Esophagus squamous epithelium (tissue), 5 donors: ENCODE data around the gene RUFY1. TPM values are rescaled to one million over a fixed set of nuclear protein-coding genes. Genes with fewer than 3 reads are reported as not detected.
"Not testable (repeated sequence)": the region's sequence is repeated elsewhere in the genome, so short reads cannot be mapped to it uniquely, and the experiment has no call there.

ENCODE experiments used
- DNase-seq: peaks from one replicate; lab custom pipeline; 2025; lab: John Stamatoyannopoulos, UW
- H3K27ac ChIP-seq, 4 donors: fragments of 200-600 bp; sonication (generic); one replicate each; pipeline ENCODE4 v1.5.1; 2016 to 2019; ENCODE audit warnings: mild to moderate bottlenecking in 1 of 4
- H3K27me3 ChIP-seq, 4 donors: fragments of 200-600 bp; sonication (generic); 1 replicate in 3 of 4; 2 replicates in 1 of 4; pipeline versions ENCODE4 v1.5.1 to v1.6.0; 2017 to 2021; ENCODE audit warnings: antibody characterized with exemption in 1 of 4
- H3K36me3 ChIP-seq, 3 donors: fragments of 200-600 bp; sonication (generic); one replicate each; pipeline ENCODE4 v1.5.1; 2016 to 2019
- H3K4me1 ChIP-seq, 3 donors: fragments of 200-600 bp; sonication (generic); one replicate each; pipeline ENCODE4 v1.5.1; 2017 to 2019
- H3K4me3 ChIP-seq, 4 donors: fragments of 200-600 bp; sonication (generic); 1 replicate in 3 of 4; 2 replicates in 1 of 4; pipeline ENCODE4 v1.5.1; 2016 to 2019; ENCODE audit warnings: mild to moderate bottlenecking in 2 of 4, moderate library complexity in 1 of 4
- H3K9me3 ChIP-seq, 3 donors: fragments of 200-600 bp; sonication (generic); one replicate each; pipeline ENCODE4 v1.5.1; 2016 to 2019
- POLR2A ChIP-seq, 4 donors: fragments of 450-650 bp; IDR thresholded peaks; one replicate each; pipeline ENCODE4 v1.6.1; 2017; ENCODE audit warnings: antibody characterized with exemption in 4 of 4, mild to moderate bottlenecking in 4 of 4, moderate library complexity in 3 of 4
- WGBS, 2 donors: methylation state at CpG; one replicate each; pipeline ENCODE4 v1.1.5; 2018; 5-methylcytosine and 5-hydroxymethylcytosine counted together
- intact Hi-C: fragments of 100-400 bp; cut with DNase I; formaldehyde crosslinking; loops from one replicate; pipeline ENCODE4 v1.15.0; 2022
- total RNA-seq, 4 donors: library from RNA; depleted of rRNA; stranded (reverse); fragments of >200 nt; gene quantifications; one replicate each; pipeline ENCODE4 v1.1.0, GENCODE V29; 2016
- TF ChIP-seq, protein P1 (sequence below), 6 experiments: fragments of 450-650 bp in 4 of 6; fragments of 200-600 bp in 2 of 6; sonication (generic) in 2 of 6; IDR thresholded peaks; one replicate each; pipeline ENCODE4 v1.5.1; 2016 to 2019; ENCODE audit warnings: antibody characterized with exemption in 6 of 6, mild to moderate bottlenecking in 4 of 6, moderate library complexity in 4 of 6
- donor health status: DM: yes; HTN: yes; CAD: no.

RUFY1 gene
- total RNA-seq, 4 donors from 2014 or later = 27.1 to 63.8 (median 45.8) TPM

DNA sequence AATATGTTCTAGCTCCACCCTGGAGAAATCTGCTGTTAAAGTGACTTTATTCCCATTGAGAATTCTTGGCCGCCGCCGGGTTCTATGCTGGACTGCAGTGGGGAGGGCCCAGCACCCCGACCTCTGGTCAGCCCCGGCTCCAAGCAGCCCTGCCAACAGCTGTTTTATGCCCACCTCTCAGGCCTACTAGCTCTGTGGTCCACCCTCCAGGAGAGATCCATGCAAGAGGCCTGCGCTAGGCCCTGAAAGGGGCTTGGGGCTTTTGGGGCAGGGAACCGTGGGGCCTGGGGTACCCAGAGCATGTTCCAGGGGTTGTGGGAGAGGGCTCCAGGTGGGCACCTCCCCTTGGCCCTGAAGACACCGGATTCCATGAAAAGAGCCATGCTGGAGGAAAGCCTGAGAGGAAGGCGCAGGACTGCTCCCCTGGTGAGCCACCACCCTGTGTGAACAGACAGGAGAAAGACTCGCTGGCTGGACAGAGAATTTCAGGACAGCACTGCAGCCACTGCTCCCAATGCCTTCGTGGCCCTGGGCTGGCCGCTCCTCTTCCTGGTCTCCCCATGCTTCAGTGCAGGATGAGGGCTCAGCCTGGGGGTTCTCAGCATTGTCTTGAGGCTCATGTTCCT lies 44.6 kb upstream of the RUFY1 start:
- no peaks in the 10 kb centered on the region for H3K4me1 ChIP-seq
- WGBS, 2 donors = 83 to 100% methylated on average over 1 to 8 of the region's 12 CpGs
- intact Hi-C loops = no loop called here
- TF ChIP-seq, protein P1, sequence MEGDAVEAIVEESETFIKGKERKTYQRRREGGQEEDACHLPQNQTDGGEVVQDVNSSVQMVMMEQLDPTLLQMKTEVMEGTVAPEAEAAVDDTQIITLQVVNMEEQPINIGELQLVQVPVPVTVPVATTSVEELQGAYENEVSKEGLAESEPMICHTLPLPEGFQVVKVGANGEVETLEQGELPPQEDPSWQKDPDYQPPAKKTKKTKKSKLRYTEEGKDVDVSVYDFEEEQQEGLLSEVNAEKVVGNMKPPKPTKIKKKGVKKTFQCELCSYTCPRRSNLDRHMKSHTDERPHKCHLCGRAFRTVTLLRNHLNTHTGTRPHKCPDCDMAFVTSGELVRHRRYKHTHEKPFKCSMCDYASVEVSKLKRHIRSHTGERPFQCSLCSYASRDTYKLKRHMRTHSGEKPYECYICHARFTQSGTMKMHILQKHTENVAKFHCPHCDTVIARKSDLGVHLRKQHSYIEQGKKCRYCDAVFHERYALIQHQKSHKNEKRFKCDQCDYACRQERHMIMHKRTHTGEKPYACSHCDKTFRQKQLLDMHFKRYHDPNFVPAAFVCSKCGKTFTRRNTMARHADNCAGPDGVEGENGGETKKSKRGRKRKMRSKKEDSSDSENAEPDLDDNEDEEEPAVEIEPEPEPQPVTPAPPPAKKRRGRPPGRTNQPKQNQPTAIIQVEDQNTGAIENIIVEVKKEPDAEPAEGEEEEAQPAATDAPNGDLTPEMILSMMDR (IDR thresholded peaks at IDR 0.05) = no peak
- no peak for TF ChIP-seq POLR2A (IDR thresholded peaks at IDR 0.05)
- no peak overlapping the region for H3K27ac ChIP-seq
- no peaks in the 10 kb centered on the region for H3K27me3 ChIP-seq
- DNase-seq = no peak
- no peak overlapping the region for H3K4me3 ChIP-seq
- H3K36me3 ChIP-seq = no peaks in the 10 kb centered on the region
- H3K9me3 ChIP-seq = no peaks in the 10 kb centered on the region

DNA sequence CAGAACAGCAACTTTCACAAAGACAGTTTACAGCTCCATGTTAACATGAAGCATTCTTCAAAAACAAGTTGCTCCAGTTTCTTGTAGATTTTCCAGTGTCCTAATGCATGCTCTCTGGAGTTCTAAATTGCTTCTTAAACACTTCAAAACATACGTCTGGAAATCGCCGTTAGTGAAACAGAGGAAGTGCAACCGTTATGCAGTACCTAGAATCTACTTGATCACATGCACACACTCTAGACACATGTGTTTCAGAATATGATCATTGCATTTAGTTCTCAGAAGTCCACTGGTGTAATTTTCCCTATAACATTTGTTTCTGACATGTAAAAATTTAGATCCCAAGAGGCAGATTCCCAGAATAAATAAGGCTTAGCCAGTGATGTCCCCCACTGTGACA lies 41.1 kb upstream of the RUFY1 start:
- no peaks in the 10 kb centered on the region for H3K36me3 ChIP-seq
- H3K27ac ChIP-seq = no peak overlapping the region
- DNase-seq = no peak
- intact Hi-C loops = no loop called here
- no peak for TF ChIP-seq POLR2A (IDR thresholded peaks at IDR 0.05)
- TF ChIP-seq, protein P1 (IDR thresholded peaks at IDR 0.05) = no peak
- H3K4me1 ChIP-seq = no peaks in the 10 kb centered on the region
- peaks cover 0 to 24% (median 0%) of the 10 kb centered on the region in 4 donors for H3K27me3 ChIP-seq
- WGBS, 2 donors = 13 to 14% methylated on average over 4 of the region's 4 CpGs
- H3K4me3 ChIP-seq = no peak overlapping the region
- H3K9me3 ChIP-seq = no peaks in the 10 kb centered on the region

DNA sequence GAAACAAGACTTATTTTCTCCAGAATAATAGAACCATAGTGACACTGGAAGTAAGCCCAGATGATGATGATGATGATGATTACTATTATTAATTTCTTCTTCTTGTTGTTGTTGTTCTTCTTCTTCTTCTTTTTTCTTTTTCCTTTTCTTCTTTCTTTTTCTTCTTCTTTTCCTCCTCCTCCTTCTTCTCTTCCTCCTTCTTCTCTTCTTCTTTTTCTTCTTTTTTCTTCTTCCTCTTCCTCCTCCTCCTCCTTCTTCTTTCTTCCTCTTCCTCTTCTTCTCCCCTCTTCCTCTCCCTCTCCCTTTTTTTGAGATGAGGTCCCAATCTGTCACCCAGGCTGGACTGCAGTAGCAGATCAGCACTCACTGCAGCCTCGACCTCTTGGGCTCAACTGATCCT lies 40.5 kb upstream of the RUFY1 start:
- 57 to 62% methylated on average over 1 of the region's 1 CpG for WGBS, 2 donors
- Histone ChIP-seq H3K36me3 (no peaks in the 10 kb centered on the region), H3K27me3 (peaks cover 0 to 24% (median 0%) of the 10 kb centered on the region in 4 donors), H3K4me3 (no peak overlapping the region), H3K4me1 (no peaks in the 10 kb centered on the region), H3K27ac (no peak overlapping the region), H3K9me3 (no peaks in the 10 kb centered on the region)
- TF ChIP-seq, protein P1 (IDR thresholded peaks at IDR 0.05) = no peak
- TF ChIP-seq POLR2A (IDR thresholded peaks at IDR 0.05) = no peak
- DNase-seq = no peak
- intact Hi-C loops = no loop called here

DNA sequence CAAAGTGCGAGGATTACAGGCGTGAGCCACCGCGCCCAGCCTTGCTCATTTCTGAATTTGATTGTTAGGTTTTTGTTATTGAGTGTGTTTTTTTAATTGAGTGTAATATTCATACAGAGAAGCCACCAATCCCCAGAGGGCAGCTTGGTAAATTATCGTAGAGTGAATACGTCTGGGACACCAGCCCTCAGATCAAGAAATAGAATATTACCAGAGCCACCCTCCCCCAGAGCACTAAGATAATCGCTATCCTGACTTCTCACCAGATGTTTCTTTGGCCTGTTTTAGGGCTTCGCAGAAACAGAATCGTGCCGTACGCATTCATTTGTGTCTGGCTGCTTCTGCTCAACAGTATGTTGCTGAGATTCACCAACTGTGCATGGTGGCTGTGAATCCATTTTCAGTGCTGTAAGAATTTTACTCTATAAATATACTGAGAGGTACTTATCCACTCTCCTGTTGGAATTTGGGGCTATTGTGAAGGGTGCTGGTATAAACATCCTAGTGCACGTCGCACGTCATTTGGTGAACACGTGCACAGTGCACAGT lies 37.8 kb upstream of the RUFY1 start:
- intact Hi-C loops = no loop called here
- no peak overlapping the region for H3K4me3 ChIP-seq
- H3K9me3 ChIP-seq = no peaks in the 10 kb centered on the region
- H3K27me3 ChIP-seq = peaks cover 0 to 40% (median 0%) of the 10 kb centered on the region in 4 donors
- TF ChIP-seq, protein P1 (IDR thresholded peaks at IDR 0.05) = no peak
- TF ChIP-seq POLR2A (IDR thresholded peaks at IDR 0.05) = no peak
- WGBS, 2 donors = 90 to 96% methylated on average over 15 of the region's 15 CpGs
- H3K36me3 ChIP-seq = no peaks in the 10 kb centered on the region
- H3K4me1 ChIP-seq = no peaks in the 10 kb centered on the region
- no peak overlapping the region for H3K27ac ChIP-seq
- DNase-seq = no peak

DNA sequence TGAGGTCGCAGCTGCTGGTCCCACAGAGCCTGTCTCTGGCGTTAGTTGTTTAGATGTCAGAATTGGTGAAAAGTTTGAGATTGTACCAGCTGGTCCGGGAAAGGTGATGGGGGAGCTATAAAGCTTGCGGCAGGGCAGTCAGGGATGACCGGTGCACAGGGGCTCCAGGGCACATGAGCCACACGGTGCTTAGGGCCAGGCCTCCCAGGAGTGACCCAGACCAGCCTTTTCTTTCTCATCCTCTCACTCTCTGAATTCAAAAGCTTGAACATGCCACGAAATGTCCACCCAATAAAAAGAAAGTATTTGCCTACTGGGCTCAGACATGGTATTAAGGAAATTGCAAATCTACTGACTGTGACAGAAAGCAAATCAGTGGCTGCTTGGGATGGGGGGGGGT lies 34.9 kb upstream of the RUFY1 start:
- H3K9me3 ChIP-seq, H3K4me3 ChIP-seq, H3K27ac ChIP-seq, DNase-seq, H3K36me3 ChIP-seq, H3K4me1 ChIP-seq, intact Hi-C loops: not testable (repeated sequence)
- 58 to 64% methylated on average over 7 of the region's 7 CpGs for WGBS, 2 donors
- peaks cover 0 to 40% (median 0%) of the 10 kb centered on the region in 4 donors for H3K27me3 ChIP-seq
